Thymus (tissue), 11 donors: Measurements from ENCODE around the gene GLP1R. TPM values are rescaled to one million over a fixed set of nuclear protein-coding genes. Genes with fewer than 3 reads are reported as not detected.
"Not testable (repeated sequence)": the region's sequence is repeated elsewhere in the genome, so short reads cannot be mapped to it uniquely, and the experiment has no call there.

ENCODE experiments used
- DNase-seq, 9 donors: peaks; one replicate each; pipeline ENCODE4 v3.0.0-alpha.2; 2013; ENCODE audit warnings: low spot score in 9 of 9, low read depth in 6 of 9, missing footprints in 1 of 9
- H3K27ac ChIP-seq, 2 donors: one replicate each; pipeline ENCODE4 v1.5.1; 2013; ENCODE audit warnings: control low read depth in 1 of 2, low read depth in 1 of 2, low read length in 1 of 2, mild to moderate bottlenecking in 1 of 2, moderate library complexity in 1 of 2
- H3K27me3 ChIP-seq, 2 donors: one replicate each; pipeline ENCODE4 v1.5.1; 2013; ENCODE audit warnings: low read length in 1 of 2; ENCODE audit not compliant: control insufficient read depth in 2 of 2, insufficient read depth in 1 of 2
- H3K36me3 ChIP-seq, 2 donors: one replicate each; pipeline ENCODE4 v1.5.1; 2013; ENCODE audit warnings: low read length in 1 of 2, mild to moderate bottlenecking in 1 of 2, moderate library complexity in 1 of 2; ENCODE audit not compliant: control insufficient read depth in 2 of 2, insufficient read depth in 2 of 2
- H3K4me1 ChIP-seq, 2 donors: one replicate each; pipeline ENCODE4 v1.5.1; 2013; ENCODE audit warnings: low read length in 2 of 2; ENCODE audit not compliant: control insufficient read depth in 2 of 2, insufficient read depth in 2 of 2
- H3K4me3 ChIP-seq, 2 donors: one replicate each; pipeline ENCODE4 v1.5.1; 2013; ENCODE audit warnings: low read length in 2 of 2, control low read depth in 1 of 2, mild to moderate bottlenecking in 1 of 2
- H3K9me3 ChIP-seq, 2 donors: one replicate each; pipeline ENCODE4 v1.5.1; 2013; ENCODE audit warnings: low read length in 1 of 2, mild to moderate bottlenecking in 1 of 2; ENCODE audit not compliant: control insufficient read depth in 2 of 2, insufficient read depth in 1 of 2
- WGBS: extraction: QIAGEN DNeasy Blood & Tissue Kit; methylation state at CpG from one replicate; pipeline ENCODE4 v1.1.7; 2013; 5-methylcytosine and 5-hydroxymethylcytosine counted together
- polyA plus RNA-seq: library from polyadenylated mRNA; stranded (reverse); fragments of 200-250 nt; gene quantifications from one replicate; pipeline ENCODE4 v1.2.3, GENCODE V29; 2013
- total RNA-seq: library from RNA; stranded (reverse); fragments of 120-200 nt; gene quantifications from one replicate; pipeline ENCODE4 v1.2.4, GENCODE V29; 2013
- donor health status: healthy.

GLP1R gene
- total and polyA plus RNA-seq, 2 donors: under 0.01 to 0.07 TPM

GRCh38 chr6:39118921-39119320, 70.3 kb downstream of the GLP1R start:
- Histone ChIP-seq H3K36me3 (no peaks in the 10 kb centered on the region), H3K4me3 (no peak overlapping the region), H3K4me1 (peaks cover 2 to 8% of the 10 kb centered on the region in 2 donors), H3K27ac (no peak overlapping the region), H3K27me3 (no peaks in the 10 kb centered on the region), H3K9me3 (no peaks in the 10 kb centered on the region)
- 96% methylated on average over 4 of the region's 4 CpGs for WGBS
- no peak for DNase-seq

GRCh38 chr6:39124114-39124513, 75.5 kb downstream of the GLP1R start:
- Histone ChIP-seq H3K27ac (no peak overlapping the region), H3K4me1 (no peaks in the 10 kb centered on the region), H3K9me3 (no peaks in the 10 kb centered on the region), H3K4me3 (no peak overlapping the region), H3K27me3 (no peaks in the 10 kb centered on the region), H3K36me3 (no peaks in the 10 kb centered on the region)
- no peak for DNase-seq

GRCh38 chr6:39128106-39128505, 79.5 kb downstream of the GLP1R start:
- Histone ChIP-seq H3K4me3 (no peak overlapping the region), H3K27ac (no peak overlapping the region), H3K4me1 (no peaks in the 10 kb centered on the region), H3K9me3 (no peaks in the 10 kb centered on the region), H3K36me3 (no peaks in the 10 kb centered on the region), H3K27me3 (no peaks in the 10 kb centered on the region)
- WGBS: 71% methylated on average over 3 of the region's 3 CpGs
- DNase-seq: no peak

GRCh38 chr6:39128832-39129231, 80.3 kb downstream of the GLP1R start:
- no peaks in the 10 kb centered on the region for H3K9me3 ChIP-seq
- no peaks in the 10 kb centered on the region for H3K36me3 ChIP-seq
- H3K27me3 ChIP-seq: no peaks in the 10 kb centered on the region
- H3K4me3 ChIP-seq: no peak overlapping the region
- no peak for DNase-seq
- no peak overlapping the region for H3K27ac ChIP-seq
- H3K4me1 ChIP-seq: no peaks in the 10 kb centered on the region

GRCh38 chr6:39130691-39131090, 82.1 kb downstream of the GLP1R start:
- Histone ChIP-seq H3K27me3 (no peaks in the 10 kb centered on the region), H3K9me3 (no peaks in the 10 kb centered on the region), H3K4me3 (no peak overlapping the region), H3K36me3 (no peaks in the 10 kb centered on the region), H3K4me1 (no peaks in the 10 kb centered on the region), H3K27ac (no peak overlapping the region)
- DNase-seq: no peak
- WGBS: 99% methylated on average over 1 of the region's 1 CpG

- not testable (repeated sequence) for H3K9me3 ChIP-seq, H3K27me3 ChIP-seq, H3K27ac ChIP-seq, DNase-seq, H3K4me1 ChIP-seq, H3K36me3 ChIP-seq, H3K4me3 ChIP-seq
- 77% methylated on average over 3 of the region's 3 CpGs for WGBS
Observed at GRCh38 chr6:39134761-39135160, 86.2 kb downstream of the GLP1R start.

GRCh38 chr6:39136207-39136606, 87.6 kb downstream of the GLP1R start:
- WGBS: 89% methylated on average over 7 of the region's 7 CpGs
- not testable (repeated sequence) for DNase-seq

GRCh38 chr6:39137245-39137644, 88.7 kb downstream of the GLP1R start:
- DNase-seq: peak in 8 of 9 donors; percentile 14 to 76 (median 49)
- Histone ChIP-seq H3K4me3 (no peak overlapping the region), H3K4me1 (no peaks in the 10 kb centered on the region), H3K9me3 (no peaks in the 10 kb centered on the region), H3K27me3 (no peaks in the 10 kb centered on the region), H3K36me3 (no peaks in the 10 kb centered on the region), H3K27ac (no peak overlapping the region)
- WGBS: 47% methylated on average over 2 of the region's 2 CpGs

More at GRCh38 chr6:39136207-39136606, 87.6 kb downstream of the GLP1R start:
- H3K9me3 ChIP-seq, H3K4me1 ChIP-seq, H3K36me3 ChIP-seq, H3K4me3 ChIP-seq, H3K27me3 ChIP-seq, H3K27ac ChIP-seq: not testable (repeated sequence)
